Measurements from ENCODE around the gene PPIL4. TPM values are rescaled to one million over a fixed set of nuclear protein-coding genes. Genes with fewer than 3 reads are reported as not detected.

Gene PPIL4
- total and polyA plus RNA-seq, 2 of the 13 experiments (the other 11 are each of a cell fraction or from before 2014, with no cell fraction given): 5.5 to 46.0 TPM

GRCh38 chr6:149545754-149546471, at the start of gene PPIL4 (continued):
- peak; percentile 90 for TF ChIP-seq SNAPC4 (CRISPR knock-in tag; IDR thresholded peaks at IDR 0.05)
- no peak for TF ChIP-seq GPBP1L1 (CRISPR knock-in tag; IDR thresholded peaks at IDR 0.05)
- TF ChIP-seq RFXANK (CRISPR knock-in tag; IDR thresholded peaks at IDR 0.05): 0 out of 2 replicates have a peak, but pooled peaks have one; percentile 52
- no peak for TF ChIP-seq MLLT10 (CRISPR knock-in tag; IDR thresholded peaks at IDR 0.05)
- TF ChIP-seq CERS6 (CRISPR knock-in tag; IDR thresholded peaks at IDR 0.05): no peak
- peak; percentile 85 for TF ChIP-seq MYPOP (CRISPR knock-in tag; IDR thresholded peaks at IDR 0.05)
- peak; percentile 84; the same call in 1 of the 2 replicates for TF ChIP-seq STAT6 (CRISPR knock-in tag; IDR thresholded peaks at IDR 0.05; ENCODE audit: borderline replicate concordance)
- no peak for TF ChIP-seq ZNF225 (CRISPR knock-in tag; IDR thresholded peaks at IDR 0.05)
- peak; percentile 75; the same call in 1 of the 2 replicates for TF ChIP-seq DNMT1 (CRISPR knock-in tag; IDR thresholded peaks at IDR 0.05)
- TF ChIP-seq ZNF552 (CRISPR knock-in tag; IDR thresholded peaks at IDR 0.05; ENCODE audit: borderline replicate concordance): 0 out of 2 replicates have a peak, but pooled peaks have one; percentile 6
- TF ChIP-seq ZNF878 (CRISPR knock-in tag; IDR thresholded peaks at IDR 0.05): peak; percentile 88
- TF ChIP-seq FOXP4 (CRISPR knock-in tag; IDR thresholded peaks at IDR 0.05): peak; percentile 76
- TF ChIP-seq SNAI1 (CRISPR knock-in tag; IDR thresholded peaks at IDR 0.05; ENCODE audit: borderline replicate concordance): peak; percentile 91
- TF ChIP-seq SIN3A (IDR thresholded peaks at IDR 0.05; ENCODE audit: borderline replicate concordance, low read depth, low read length): peak; percentile 88
